KBM-7 (cell line): ENCODE data around the gene ACTL6A.

Experiments used
- DNase-seq: peaks from one replicate; pipeline ENCODE4 v3.0.0-alpha.2; 2015
- in situ Hi-C: fragments of 300-500 bp; cut with MboI; formaldehyde crosslinking; loops from 2 replicates; pipeline ENCODE4 v1.14.3; 2020; ENCODE audit warnings: low sequenced_read_pairs, low pct_unique_long_range_greater_than_20kb, mixed read lengths

Gene ACTL6A

GRCh38 chr3:179565496-179565895 lies 2.8 kb downstream of the ACTL6A start:
- DNase-seq = no peak
- in situ Hi-C loops = loop anchor here (25.0 kb wide), 1 partner anchor 228 kb away; the partner anchor contains the start of gene MFN1

- DNase-seq = no peak
- in situ Hi-C loops = no loop called here
Observed at GRCh38 chr3:179580992-179581391, 18.3 kb downstream of the ACTL6A start.

GRCh38 chr3:179589143-179589542 lies 26.4 kb downstream of the ACTL6A start:
- in situ Hi-C loops = no loop called here
- no peak for DNase-seq

- no peak for DNase-seq
- in situ Hi-C loops = no loop called here
Observed at GRCh38 chr3:179590669-179591068, 27.9 kb downstream of the ACTL6A start.

- in situ Hi-C loops = no loop called here
- no peak for DNase-seq
Observed at GRCh38 chr3:179591313-179591712, 28.6 kb downstream of the ACTL6A start.

- in situ Hi-C loops = no loop called here
Observed at GRCh38 chr3:179599531-179599930, 36.8 kb downstream of the ACTL6A start.

GRCh38 chr3:179603321-179603720 lies 40.6 kb downstream of the ACTL6A start:
- peak; percentile 16 for DNase-seq
- in situ Hi-C loops = no loop called here

More at GRCh38 chr3:179599531-179599930, 36.8 kb downstream of the ACTL6A start:
- no peak for DNase-seq

GRCh38 chr3:179603831-179604230 lies 41.1 kb downstream of the ACTL6A start:
- in situ Hi-C loops = no loop called here
- DNase-seq = no peak

- DNase-seq = peak; percentile 98
- in situ Hi-C loops = no loop called here
Observed at GRCh38 chr3:179604321-179605078, 41.8 kb downstream of the ACTL6A start, which contains the start of the genes MRPL47 and NDUFB5. Gene MRPL47 (minus strand): TSS chr3:179604638. CDS start chr3:179604624, 14 bp downstream. Gene NDUFB5 (plus strand): TSS chr3:179604794. CDS start chr3:179604816, 22 bp downstream.

GRCh38 chr3:179606534-179607085 lies 43.9 kb downstream of the ACTL6A start:
- in situ Hi-C loops = no loop called here
- DNase-seq = no peak

GRCh38 chr3:179608931-179609720 lies 46.4 kb downstream of the ACTL6A start:
- in situ Hi-C loops = no loop called here
- peak; percentile 66 for DNase-seq

- DNase-seq = no peak
- in situ Hi-C loops = no loop called here
Observed at GRCh38 chr3:179610066-179610465, 47.3 kb downstream of the ACTL6A start.

- DNase-seq = no peak
- in situ Hi-C loops = no loop called here
Observed at GRCh38 chr3:179613807-179614206, 51.1 kb downstream of the ACTL6A start.

- DNase-seq = no peak
- in situ Hi-C loops = no loop called here
Observed at GRCh38 chr3:179615458-179616173, 52.9 kb downstream of the ACTL6A start.

GRCh38 chr3:179622023-179622422 lies 59.3 kb downstream of the ACTL6A start:
- in situ Hi-C loops = no loop called here
- no peak for DNase-seq

- DNase-seq = peak; percentile 25
- in situ Hi-C loops = no loop called here
Observed at GRCh38 chr3:179624451-179624850, 61.7 kb downstream of the ACTL6A start.

GRCh38 chr3:179630753-179631451 lies 68.2 kb downstream of the ACTL6A start:
- no peak for DNase-seq
- in situ Hi-C loops = no loop called here
